ENCODE data around the gene CSNK1G1. TPM values are rescaled to one million over a fixed set of nuclear protein-coding genes. Genes with fewer than 3 reads are reported as not detected.

CSNK1G1 gene
- total and polyA plus RNA-seq, 2 of the 8 experiments (the other 6 are each of a cell fraction or from before 2014, with no cell fraction given): 6.0 to 12.9 TPM

DNA sequence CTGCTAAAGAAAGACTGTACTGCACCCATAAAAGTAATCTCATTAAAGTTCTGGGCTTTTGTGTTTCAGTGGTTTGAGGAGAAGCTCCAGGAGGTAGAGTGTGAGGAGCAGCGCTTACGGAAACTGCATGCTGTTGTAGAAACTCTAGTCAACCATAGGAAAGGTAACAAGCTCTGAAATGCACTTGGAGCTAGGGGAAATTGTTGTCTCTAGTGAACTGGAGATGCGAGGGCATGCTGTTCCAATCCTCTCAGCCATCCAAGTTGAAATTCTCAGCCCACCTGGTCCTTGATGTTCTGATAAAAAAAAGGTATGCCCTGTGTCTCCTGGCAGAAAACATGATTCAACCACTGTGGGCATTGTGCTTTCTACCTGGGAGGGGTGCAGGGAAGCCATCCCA is 225.8 kb downstream of the CSNK1G1 start:
- no peaks in the 10 kb centered on the region for H3K9me3 ChIP-seq (ENCODE audit: insufficient read depth in 2 of 2, low read depth in 1 of 2, low read length in 1 of 2)
- no peak overlapping the region for H2BK120ac ChIP-seq (replicated peaks; ENCODE audit: low read depth, low read length)
- no peak overlapping the region for H2BK15ac ChIP-seq (ENCODE audit: low read length)
- ChIA-PET CTCF (ENCODE audit: partially characterized antibody) (interaction anchor here (0.6 to 2.2 kb wide), 3 partner anchors 8 to 139 kb away, joined by 3 to 18 read pairs (median 3); no protein-coding TSS in a partner anchor), POLR2A (ENCODE audit: partially characterized antibody) (no interaction called here)
- 96% methylated on average over 3 of the region's 3 CpGs; no CpG with 5 or more reads in 1 of the 2 experiments for WGBS, 2 experiments (ENCODE audit: extremely low coverage in 1 of 2, insufficient coverage in 1 of 2, insufficient read length in 1 of 2, insufficient replicate concordance in 2 of 2, low coverage in 1 of 2, low lambda C conversion rate in 2 of 2, missing lambda C conversion rate in 1 of 2)
- no peak overlapping the region for H3K23ac ChIP-seq (ENCODE audit: insufficient read length)
- no peak overlapping the region for H3K18ac ChIP-seq (ENCODE audit: extremely low read depth, low read length)
- no peaks in the 10 kb centered on the region for H3K4me1 ChIP-seq (replicated peaks in 1 of 4; ENCODE audit: control insufficient read depth in 3 of 4, insufficient read depth in 4 of 4, low read length in 3 of 4)
- H4K5ac ChIP-seq (ENCODE audit: insufficient read length, low read depth, low read length): no peak overlapping the region
- no peak overlapping the region for H3K9ac ChIP-seq (replicated peaks in 1 of 4; ENCODE audit: extremely low read depth in 1 of 4, low read depth in 3 of 4, low read length in 3 of 4)
- no peak overlapping the region for H3K27ac ChIP-seq (ENCODE audit: low read depth, low read length)
- no peak overlapping the region for H3K4me3 ChIP-seq (ENCODE audit: extremely low read depth in 1 of 4, insufficient read depth in 2 of 4, low read depth in 3 of 4, low read length in 4 of 4)
- H2AK5ac ChIP-seq (ENCODE audit: low read depth, low read length): no peak overlapping the region
- no peaks in the 10 kb centered on the region for H3K23me2 ChIP-seq (ENCODE audit: low read depth, low read length)
- peaks cover 0 to 1% of the 10 kb centered on the region in 2 experiments for H4K20me1 ChIP-seq (replicated peaks in 1 of 2; ENCODE audit: control insufficient read depth in 1 of 2, insufficient read depth in 2 of 2, low read length in 2 of 2)
- H3K79me1 ChIP-seq (ENCODE audit: low read depth, low read length): no peaks in the 10 kb centered on the region; the same call in 1 of the 2 replicates
- peaks cover 13 to 44% (median 37%) of the 10 kb centered on the region in 4 experiments for H3K36me3 ChIP-seq (ENCODE audit: control insufficient read depth in 2 of 4, insufficient read depth in 4 of 4, low read length in 3 of 4)
- no peaks in the 10 kb centered on the region for H3K79me2 ChIP-seq (ENCODE audit: control insufficient read depth in 1 of 2, insufficient read depth in 2 of 2, low read length in 2 of 2)
- DNase-seq (ENCODE audit: low read depth in 1 of 2, low spot score in 2 of 2) (no peak), FAIRE-seq (no peak)
- H3K4ac ChIP-seq (replicated peaks; ENCODE audit: insufficient read length, low read depth, low read length): no peak overlapping the region
- H2BK20ac ChIP-seq (ENCODE audit: low read length): no peak overlapping the region
- no peak overlapping the region for H3K56ac ChIP-seq (replicated peaks; ENCODE audit: insufficient read length, low read depth, low read length)
- H2BK12ac ChIP-seq (ENCODE audit: low read depth, low read length): no peak overlapping the region
- no peaks in the 10 kb centered on the region for H3K27me3 ChIP-seq (replicated peaks in 1 of 4; ENCODE audit: control insufficient read depth in 3 of 4, extremely low read depth in 1 of 4, insufficient read depth in 3 of 4, low read length in 3 of 4)
- no peak overlapping the region for H3K14ac ChIP-seq (ENCODE audit: insufficient read length)
- H2AFZ ChIP-seq (ENCODE audit: low read length): no peak overlapping the region
- H3K4me2 ChIP-seq (ENCODE audit: insufficient read depth in 1 of 2, low read depth in 2 of 2, low read length in 2 of 2): no peak overlapping the region
- no peak overlapping the region for H4K8ac ChIP-seq (ENCODE audit: extremely low read depth, insufficient read depth, low read length)
- H2BK5ac ChIP-seq (ENCODE audit: low read depth, low read length): no peak overlapping the region
- H4K91ac ChIP-seq (replicated peaks; ENCODE audit: insufficient read length, low read length): no peak overlapping the region
- TF ChIP-seq TAF1 (IDR thresholded peaks at IDR 0.05; ENCODE audit: low read depth, low read length) (no peak), POU5F1 (IDR thresholded peaks at IDR 0.05; ENCODE audit: low read depth, low read length) (no peak), KDM1A (IDR thresholded peaks at IDR 0.05; ENCODE audit: borderline replicate concordance, low read length) (no peak), RBBP5 (IDR thresholded peaks at IDR 0.05; ENCODE audit: borderline replicate concordance, low read depth, low read length) (no peak), GABPA (IDR thresholded peaks at IDR 0.05; ENCODE audit: borderline replicate concordance, insufficient read depth, low read length) (no peak), CEBPB (IDR thresholded peaks at IDR 0.05; ENCODE audit: low read depth, low read length) (no peak), RNF2 (IDR thresholded peaks at IDR 0.05; ENCODE audit: borderline replicate concordance, low read depth, low read length, missing control alignments, poor library complexity, severe bottlenecking) (no peak), POLR2AphosphoS5 (IDR thresholded peaks at IDR 0.05; ENCODE audit: low read depth, low read length) (no peak), SRF (IDR thresholded peaks at IDR 0.05; ENCODE audit: low read depth, low read length) (no peak), TCF12 (IDR thresholded peaks at IDR 0.05; ENCODE audit: low read depth, low read length) (no peak), HDAC6 (IDR thresholded peaks at IDR 0.05; ENCODE audit: low read depth, low read length) (no peak), TEAD4 (IDR thresholded peaks at IDR 0.05; ENCODE audit: low read depth, low read length) (no peak), EZH2 (IDR thresholded peaks at IDR 0.05; ENCODE audit: low read depth, low read length, severe bottlenecking) (no peak), KDM4A (IDR thresholded peaks at IDR 0.05; ENCODE audit: low read depth, low read length, severe bottlenecking) (no peak), NANOG (IDR thresholded peaks at IDR 0.05; ENCODE audit: insufficient read depth, low read depth, low read length, poor library complexity, severe bottlenecking) (no peak)
